HepG2 (cell line): ENCODE data around the gene GPSM1. TPM values are rescaled to one million over a fixed set of nuclear protein-coding genes. Genes with fewer than 3 reads are reported as not detected.

Experiments
- ATAC-seq: fragments of 200-7000 bp; cut with Tn5 transposase; 3 replicates; pipeline ENCODE4 v1.9.1; 2020; ENCODE audit warnings: mild to moderate bottlenecking, moderate library complexity
- BruUV-seq: library from RNA; stranded (reverse); fragments of 400-500 nt; replicated peaks from 2 replicates; lab custom pipeline; 2021; lab: Mats Ljungman, UMichigan
- CTCF ChIA-PET: fragments of 300-600 bp; formaldehyde crosslinking; extraction: SDS; loops from one replicate; lab custom pipeline; 2021; ENCODE audit warnings: low total read pairs, inconsistent platforms, low intra/inter-chr PET ratio; lab: Yijun Ruan, JAX
- POLR2A ChIA-PET: fragments of 350-600 bp; sonication (Branson Sonifier 250); formaldehyde crosslinking; loops from one replicate; lab custom pipeline; 2020; ENCODE audit warnings: antibody characterized with exemption, inconsistent platforms; lab: Yijun Ruan, JAX
- DNase-seq: peaks from one replicate; pipeline ENCODE4 v3.0.0-alpha.2; 2015; ENCODE audit warnings: low spot score
- FAIRE-seq: peaks from 3 replicates; lab custom pipeline; 2011; peaks lifted over from hg19 to GRCh38; lab: Jason Lieb, UNC
- H2AFZ ChIP-seq: one replicate; pipeline ENCODE4 v1.6.1; 2011; ENCODE audit warnings: low read length, inconsistent platforms
- H3K27ac ChIP-seq: fragments of 300-600 bp; 3 replicates; pipeline ENCODE4 v1.8.0; 2011; ENCODE audit warnings: mixed run types, mild to moderate bottlenecking, mixed read lengths, low read length, inconsistent platforms; ENCODE audit not compliant: insufficient read depth; ENCODE audit errors: extremely low read length
- H3K27me3 ChIP-seq, 2 experiments: fragments of 200-600 bp in 1 of 2; 2 replicates in 1 of 2; 3 replicates in 1 of 2; pipeline versions ENCODE4 v1.6.0 to v1.8.0; 2011; ENCODE audit warnings: low read length in 2 of 2, mild to moderate bottlenecking in 2 of 2, moderate library complexity in 2 of 2, inconsistent platforms in 1 of 2; ENCODE audit not compliant: insufficient read depth in 2 of 2, control insufficient read depth in 1 of 2
- H3K36me3 ChIP-seq, 2 experiments: fragments of 200-600 bp in 1 of 2; replicated peaks in 1 of 2; 2 replicates in 1 of 2; 3 replicates in 1 of 2; pipeline versions ENCODE4 v1.5.1 to v1.8.0; 2011; ENCODE audit warnings: low read length in 2 of 2, inconsistent platforms in 1 of 2; ENCODE audit not compliant: insufficient read depth in 2 of 2, control insufficient read depth in 1 of 2
- H3K4me1 ChIP-seq: 2 replicates; pipeline ENCODE4 v1.5.1; 2012; ENCODE audit warnings: low read length, inconsistent platforms; ENCODE audit not compliant: insufficient read depth
- H3K4me2 ChIP-seq: 2 replicates; pipeline ENCODE4 v1.6.0; 2011; ENCODE audit warnings: low read depth, low read length, inconsistent platforms
- H3K4me3 ChIP-seq, 3 experiments: fragments of 200-600 bp in 1 of 3; sonication (generic), shearing (Covaris generic) in 1 of 3; replicated peaks in 1 of 3; 2 replicates each; pipeline ENCODE4 v1.5.1; 2011 to 2016; ENCODE audit warnings: low read length in 3 of 3, inconsistent platforms in 2 of 3, low read depth in 2 of 3, mild to moderate bottlenecking in 2 of 3, control low read depth in 1 of 3, mixed read lengths in 1 of 3; ENCODE audit not compliant: insufficient read depth in 1 of 3
- H3K79me2 ChIP-seq: one replicate; pipeline ENCODE4 v1.6.1; 2011; ENCODE audit warnings: low read length, inconsistent platforms; ENCODE audit not compliant: insufficient read depth
- H3K9ac ChIP-seq: 2 replicates; pipeline ENCODE4 v1.6.0; 2011; ENCODE audit warnings: mild to moderate bottlenecking, low read depth, low read length, inconsistent platforms; ENCODE audit not compliant: insufficient read depth
- H3K9me3 ChIP-seq: 2 replicates; pipeline ENCODE4 v1.5.1; 2012; ENCODE audit warnings: mild to moderate bottlenecking, low read length
- H4K20me1 ChIP-seq: 2 replicates; pipeline ENCODE4 v1.6.0; 2011; ENCODE audit warnings: inconsistent platforms, mild to moderate bottlenecking, low read length, moderate library complexity; ENCODE audit not compliant: insufficient read depth
- BHLHE40 ChIP-seq: IDR thresholded peaks from 2 replicates; pipeline ENCODE4 v1.6.1; 2011; ENCODE audit warnings: low read length, improper control_type of control experiment
- CBX2 ChIP-seq, 2 experiments: fragments of 200-600 bp in 1 of 2; sonication (generic); formaldehyde crosslinking in 1 of 2; IDR thresholded peaks; 2 replicates each; pipeline versions ENCODE4 v1.7.0 to v1.8.1; 2018 to 2022; ENCODE audit warnings: low read depth in 2 of 2, low read length in 1 of 2, mild to moderate bottlenecking in 1 of 2, missing genetic modification reagents in 1 of 2
- HNRNPL ChIP-seq: fragments of 200-400 bp; formaldehyde crosslinking; IDR thresholded peaks from 2 replicates; pipeline ENCODE4 v1.6.1; 2017; ENCODE audit warnings: mild to moderate bottlenecking, low read depth, low read length
- SNAI1 ChIP-seq: sonication (generic); formaldehyde crosslinking; IDR thresholded peaks from 2 replicates; pipeline ENCODE4 v1.5.0; 2020; ENCODE audit warnings: mild to moderate bottlenecking, missing genetic modification reagents, borderline replicate concordance
- ZEB1 ChIP-seq: IDR thresholded peaks from 2 replicates; pipeline ENCODE4 v1.6.1; 2012; ENCODE audit warnings: mild to moderate bottlenecking, low read depth, inconsistent platforms; ENCODE audit not compliant: insufficient replicate concordance
- ZMYM3 ChIP-seq: sonication (generic); formaldehyde crosslinking; IDR thresholded peaks from 2 replicates; pipeline ENCODE4 v1.5.1; 2020; ENCODE audit warnings: mild to moderate bottlenecking, missing genetic modification reagents
- ZNF713 ChIP-seq: sonication (generic); formaldehyde crosslinking; IDR thresholded peaks from 2 replicates; pipeline ENCODE4 v1.4.0; 2020; ENCODE audit warnings: mild to moderate bottlenecking, missing genetic modification reagents
- WGBS: methylation state at CpG from one replicate; pipeline ENCODE4 v1.1.6; 2017; ENCODE audit warnings: low lambda C conversion rate; 5-methylcytosine and 5-hydroxymethylcytosine counted together
- in situ Hi-C: cut with HindIII; loops from 2 replicates; pipeline ENCODE4 v1.10.0; 2017; ENCODE audit warnings: low pct_unique_long_range_greater_than_20kb; ENCODE audit not compliant: extremely low pct_ligation_motif_present
- intact Hi-C: fragments of 100-400 bp; cut with micrococcal nuclease; formaldehyde crosslinking; loops from one replicate; pipeline ENCODE4 v1.10.0; 2022; ENCODE audit not compliant: unreplicated experiment
- polyA plus RNA-seq, 8 experiments: library from polyadenylated mRNA; depleted of rRNA in 3 of 8; stranded (reverse) in 7 of 8; unstranded in 1 of 8; fragments of >200 nt; fragmentation: Illumina TruSeq in 4 of 8; extraction: Trizol in 4 of 8; gene quantifications; 2 replicates each; pipeline versions ENCODE4 v1.2.1 to v1.2.3, GENCODE V29; 2011 to 2016; ENCODE audit warnings: low read depth in 4 of 8, missing spikeins in 1 of 8, mixed read lengths in 1 of 8; ENCODE audit not compliant: insufficient read depth in 1 of 8
- total RNA-seq, 5 experiments: library from RNA; depleted of rRNA; stranded (reverse); fragments of >200 nt; fragmentation: Illumina TruSeq; extraction: Trizol; gene quantifications; 2 replicates each; pipeline ENCODE4 v1.2.3, GENCODE V29; 2016; ENCODE audit warnings: low read depth in 1 of 5

GPSM1 gene
- total and polyA plus RNA-seq, 2 of the 13 experiments (the other 11 are each of a cell fraction or from before 2014, with no cell fraction given): 1.0 to 2.4 TPM

DNA sequence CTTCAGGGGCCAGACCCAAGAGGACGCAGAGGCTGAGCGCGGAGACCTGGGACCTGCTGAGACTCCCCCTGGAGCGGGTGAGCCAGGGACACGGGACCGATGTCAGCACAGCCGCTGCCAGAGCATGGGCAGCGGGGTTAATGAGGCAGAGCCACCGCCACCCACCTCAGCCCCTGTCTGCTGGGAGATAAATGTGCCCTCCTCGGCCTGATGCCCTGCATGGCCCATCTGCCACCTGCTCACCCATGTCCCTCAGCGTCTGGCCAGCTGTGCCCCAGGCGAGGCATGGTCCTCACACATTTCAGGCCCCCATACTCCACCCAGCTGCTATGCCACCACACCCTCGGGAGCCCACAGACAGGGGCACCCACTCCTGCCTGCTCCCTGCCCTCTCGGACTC is 21.4 kb downstream of the GPSM1 start:
- Histone ChIP-seq H3K79me2 (no peaks in the 10 kb centered on the region), H3K9me3 (no peaks in the 10 kb centered on the region), H3K9ac (no peak overlapping the region), H4K20me1 (no peaks in the 10 kb centered on the region), H3K27ac (no peak overlapping the region), H3K27me3 (peaks cover 0 to 10% of the 10 kb centered on the region in 2 experiments; a peak in 3 of 5 replicates), H2AFZ (no peak overlapping the region), H3K4me2 (no peak overlapping the region), H3K36me3 (no peaks in the 10 kb centered on the region), H3K4me3 (no peak overlapping the region), H3K4me1 (peaks cover 39% of the 10 kb centered on the region)
- no peak for DNase-seq
- intact Hi-C loops (no loop called here), in situ Hi-C loops (loop anchor here (25.0 kb wide), 1 partner anchor 289 kb away; no protein-coding TSS in a partner anchor)
- POLR2A ChIA-PET: no interaction called here
- no peak for FAIRE-seq
- no TSS peak for BruUV-seq
- CTCF ChIA-PET: no interaction called here
- ATAC-seq: no peak
- 94% methylated on average over 6 of the region's 14 CpGs for WGBS
- TF ChIP-seq ZMYM3 (CRISPR knock-in tag) (no peak), HNRNPL (0 out of 2 replicates have a peak, but pooled peaks have one; percentile 40), CBX2 (IDR thresholded peaks at IDR 0.05; ENCODE audit: low read depth, low read length) (no peak), CBX2 (CRISPR knock-in tag; IDR thresholded peaks at IDR 0.05; ENCODE audit: low read depth) (no peak), SNAI1 (no peak), ZNF713 (CRISPR knock-in tag) (no peak)

GRCh38 chr9:136349546-136349945 is 22.2 kb downstream of the GPSM1 start:
- WGBS: 76% methylated on average over 10 of the region's 24 CpGs
- intact Hi-C loops (no loop called here), in situ Hi-C loops (loop anchor here (25.0 kb wide), 1 partner anchor 288 kb away; no protein-coding TSS in a partner anchor)
- no peak overlapping the region for H3K27ac ChIP-seq
- peaks cover 0 to 9% of the 10 kb centered on the region in 2 experiments; a peak in 2 of 5 replicates for H3K27me3 ChIP-seq
- ChIA-PET CTCF (no interaction called here), POLR2A (no interaction called here)
- no TSS peak for BruUV-seq
- FAIRE-seq: no peak
- H3K79me2 ChIP-seq: no peaks in the 10 kb centered on the region
- no peak overlapping the region for H3K4me3 ChIP-seq
- no peak overlapping the region for H3K4me2 ChIP-seq
- no peaks in the 10 kb centered on the region for H3K36me3 ChIP-seq
- no peak overlapping the region for H3K9ac ChIP-seq
- no peak for ATAC-seq
- peaks cover 44% of the 10 kb centered on the region for H3K4me1 ChIP-seq
- no peak overlapping the region for H2AFZ ChIP-seq
- DNase-seq: no peak
- H4K20me1 ChIP-seq: no peaks in the 10 kb centered on the region
- TF ChIP-seq BHLHE40 (0 out of 2 replicates have a peak, but pooled peaks have one; percentile 21), ZEB1 (no peak)
- no peaks in the 10 kb centered on the region for H3K9me3 ChIP-seq
